GM12878 (cell line): ENCODE results near the gene TMEM131L. TPM values are rescaled to one million over a fixed set of nuclear protein-coding genes. Genes with fewer than 3 reads are reported as not detected.
"Not testable (repeated sequence)": the region's sequence is repeated elsewhere in the genome, so short reads cannot be mapped to it uniquely, and the experiment has no call there.

Source experiments
- ATAC-seq: fragments of 200-7000 bp; cut with Tn5 transposase; 3 replicates; pipeline ENCODE4 v1.9.1; 2020; ENCODE audit warnings: mild to moderate bottlenecking, moderate library complexity
- BruUV-seq: library from RNA; stranded (reverse); fragments of 400-500 nt; replicated peaks from 2 replicates; lab custom pipeline; 2021; lab: Mats Ljungman, UMichigan
- CTCF ChIA-PET: fragments of 300-600 bp; sonication (Branson Sonifier 250); formaldehyde crosslinking; extraction: SDS; loops from one replicate; lab custom pipeline; 2021; ENCODE audit warnings: inconsistent platforms; lab: Yijun Ruan, JAX
- POLR2A ChIA-PET: fragments of 350-600 bp; formaldehyde crosslinking; extraction: SDS; loops from one replicate; lab custom pipeline; 2021; ENCODE audit warnings: inconsistent platforms; lab: Charles Lee
- RAD21 ChIA-PET: fragments of 300-600 bp; sonication (Branson Sonifier 250); formaldehyde crosslinking; loops from one replicate; lab custom pipeline; 2023; ENCODE audit warnings: antibody characterized with exemption; ENCODE audit not compliant: unreplicated experiment; lab: Charles Lee
- SMC1A ChIA-PET: fragments of 300-600 bp; sonication (Branson Sonifier 250); formaldehyde crosslinking; loops from one replicate; lab custom pipeline; 2023; ENCODE audit not compliant: unreplicated experiment, uncharacterized antibody; lab: Charles Lee
- DNase-seq: peaks from one replicate; pipeline ENCODE4 v3.0.0-alpha.2; 2011; ENCODE audit warnings: low read depth, low spot score
- FAIRE-seq: peaks from 3 replicates; lab custom pipeline; 2011; peaks lifted over from hg19 to GRCh38; lab: Jason Lieb, UNC
- H2AFZ ChIP-seq: 2 replicates; pipeline ENCODE4 v1.6.0; 2011; ENCODE audit warnings: low read depth, low read length, control low read depth; ENCODE audit not compliant: control insufficient read depth
- H3K27ac ChIP-seq: 2 replicates; pipeline ENCODE4 v1.5.1; 2011; ENCODE audit warnings: control low read depth; ENCODE audit not compliant: control insufficient read depth, insufficient read depth
- H3K27me3 ChIP-seq, 2 experiments: replicated peaks in 1 of 2; 2 replicates each; pipeline versions ENCODE4 v1.6.0 to v1.6.1; 2011; ENCODE audit warnings: low read length in 1 of 2; ENCODE audit not compliant: control insufficient read depth in 2 of 2, insufficient read depth in 2 of 2
- H3K36me3 ChIP-seq, 2 experiments: 2 replicates each; pipeline ENCODE4 v1.5.1; 2011; ENCODE audit warnings: low read length in 1 of 2; ENCODE audit not compliant: control insufficient read depth in 2 of 2, insufficient read depth in 2 of 2
- H3K4me1 ChIP-seq: 2 replicates; pipeline ENCODE4 v1.6.1; 2011; ENCODE audit warnings: mild to moderate bottlenecking, low read length, moderate library complexity, mixed read lengths; ENCODE audit not compliant: control insufficient read depth, insufficient read depth
- H3K4me2 ChIP-seq: 2 replicates; pipeline ENCODE4 v1.6.0; 2011; ENCODE audit warnings: control low read depth; ENCODE audit not compliant: control insufficient read depth, insufficient read depth
- H3K4me3 ChIP-seq: fragments of 200-600 bp; sonication (generic); 2 replicates; pipeline ENCODE4 v1.5.1; 2016
- H3K79me2 ChIP-seq: 2 replicates; pipeline ENCODE4 v1.6.0; 2011; ENCODE audit warnings: low read length; ENCODE audit not compliant: control insufficient read depth, insufficient read depth
- H3K9ac ChIP-seq: 2 replicates; pipeline ENCODE4 v1.8.0; 2011; ENCODE audit warnings: low read length, control low read depth, mixed read lengths; ENCODE audit not compliant: control insufficient read depth, insufficient read depth
- H3K9me3 ChIP-seq: replicated peaks from 3 replicates; pipeline ENCODE4 v1.5.1; 2011; ENCODE audit warnings: mild to moderate bottlenecking, low read length; ENCODE audit not compliant: control insufficient read depth, insufficient read depth
- H4K20me1 ChIP-seq: 2 replicates; pipeline ENCODE4 v1.6.0; 2011; ENCODE audit not compliant: control insufficient read depth, insufficient read depth
- ASH2L ChIP-seq: fragments of 300-600, 200-600 bp; sonication (generic); IDR thresholded peaks from 2 replicates; pipeline ENCODE4 v1.6.1; 2017; ENCODE audit warnings: low read depth, mild to moderate bottlenecking, borderline replicate concordance
- MEF2B ChIP-seq: fragments of 450-650 bp; IDR thresholded peaks from 2 replicates; pipeline ENCODE4 v1.6.1; 2018; ENCODE audit warnings: mild to moderate bottlenecking, moderate library complexity; ENCODE audit not compliant: partially characterized antibody, poor library complexity, severe bottlenecking
- NFXL1 ChIP-seq: fragments of 450-650 bp; IDR thresholded peaks from 2 replicates; pipeline ENCODE4 v1.6.1; 2017; ENCODE audit warnings: antibody characterized with exemption, mild to moderate bottlenecking, borderline replicate concordance
- TCF3 ChIP-seq: IDR thresholded peaks from 2 replicates; pipeline ENCODE4 v1.6.1; 2012; ENCODE audit warnings: low read depth, mild to moderate bottlenecking, low read length, borderline replicate concordance; ENCODE audit not compliant: insufficient read depth
- WGBS: methylation state at CpG from one replicate; pipeline ENCODE4 v1.1.6; 2016; ENCODE audit warnings: low lambda C conversion rate; ENCODE audit not compliant: insufficient replicate concordance, insufficient coverage; ENCODE audit errors: missing lambda C conversion rate; 5-methylcytosine and 5-hydroxymethylcytosine counted together
- in situ Hi-C: fragments of 300-500 bp; cut with MboI; formaldehyde crosslinking; loops from 9 replicates; pipeline ENCODE4 v1.14.3; 2018; ENCODE audit warnings: mixed read lengths
- intact Hi-C: fragments of 100-400 bp; cut with micrococcal nuclease; formaldehyde crosslinking; loops from one replicate; pipeline ENCODE4 v1.14.2; 2022; ENCODE audit not compliant: unreplicated experiment
- polyA plus RNA-seq, 11 experiments: library from polyadenylated mRNA; depleted of rRNA in 4 of 11; unstranded in 6 of 11; stranded (reverse) in 5 of 11; fragments of >200 nt; fragmentation: Nextera tagmentation in 4 of 11; fragmentation: Illumina TruSeq in 1 of 11; extraction: Ambion mirVana in 4 of 11; extraction: Trizol in 1 of 11; gene quantifications; 1 replicate in 1 of 11; 2 replicates in 10 of 11; pipeline versions ENCODE4 v1.2.1 to v1.2.3, GENCODE V29; 2011 to 2016; ENCODE audit warnings: inconsistent platforms in 2 of 11, missing spikeins in 2 of 11, low read depth in 1 of 11
- total RNA-seq, 4 experiments: library from RNA; depleted of rRNA in 3 of 4; stranded (reverse); fragments of >200 nt in 3 of 4; fragmentation: Illumina TruSeq in 1 of 4; extraction: Trizol in 1 of 4; gene quantifications; 2 replicates each; pipeline versions ENCODE4 v1.2.1 to v1.2.3, GENCODE V29; 2013 to 2021
- TF ChIP-seq, protein P1 (sequence below): IDR thresholded peaks from 2 replicates; pipeline ENCODE4 v1.6.1; 2012; ENCODE audit warnings: low read depth, low read length, improper control_type of control experiment

The TMEM131L gene
- total and polyA plus RNA-seq, 10 of the 15 experiments (the other 5 are each of a cell fraction or from before 2014, with no cell fraction given): 8.5 to 101 (median 74.4) TPM

DNA sequence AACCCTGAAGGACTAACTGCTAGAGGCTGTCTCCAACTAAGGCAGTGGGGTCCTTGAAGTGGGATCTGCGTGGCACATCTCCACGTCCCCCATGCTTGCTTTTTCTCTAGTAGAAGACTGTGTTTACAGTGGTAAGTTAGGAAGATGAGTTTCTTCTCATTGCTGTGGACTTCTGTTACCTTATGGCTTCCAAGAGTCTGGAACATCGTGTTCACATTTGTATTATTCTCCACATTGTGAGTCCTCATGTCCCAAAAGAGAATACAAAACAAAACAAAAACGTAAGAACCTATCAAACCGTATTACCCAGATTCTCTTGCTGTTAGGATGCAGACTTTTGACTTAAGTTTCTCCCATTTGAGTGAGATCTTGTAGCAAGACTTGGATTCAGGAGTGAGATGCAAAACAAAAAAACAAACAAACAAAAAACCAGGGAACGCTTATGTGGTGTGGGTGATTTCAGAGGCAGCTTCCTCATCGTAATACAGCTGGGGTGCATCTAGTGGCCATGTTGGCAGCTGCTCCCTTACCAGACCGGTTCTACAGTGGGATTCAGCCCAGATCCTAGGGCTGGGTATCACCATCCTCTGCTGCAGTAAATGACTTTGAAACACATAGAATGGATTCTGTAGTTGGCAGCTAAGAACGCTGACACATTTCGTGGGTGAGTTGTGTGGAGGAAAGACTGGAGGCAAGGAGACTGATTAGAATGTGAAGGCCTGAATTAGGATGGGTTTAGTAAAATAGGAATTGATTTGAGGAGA, 41.3 kb downstream of the TMEM131L start:
- Histone ChIP-seq H3K4me3 (no peak overlapping the region), H3K36me3 (peaks cover 5 to 49% of the 10 kb centered on the region in 2 experiments), H4K20me1 (peaks cover 7% of the 10 kb centered on the region; the same call in 1 of the 2 replicates), H3K27ac (no peak overlapping the region), H3K27me3 (no peaks in the 10 kb centered on the region), H3K9ac (no peak overlapping the region), H3K9me3 (no peaks in the 10 kb centered on the region; the same call in 1 of the 3 replicates), H3K79me2 (peaks cover 95% of the 10 kb centered on the region), H3K4me2 (no peak overlapping the region), H3K4me1 (peaks cover 13% of the 10 kb centered on the region), H2AFZ (no peak overlapping the region)
- ChIA-PET RAD21 (no interaction called here), POLR2A (interaction anchor here (0.6 to 1.0 kb wide), 2 partner anchors 10 to 93 kb away, joined by 4 to 6 read pairs; no protein-coding TSS in a partner anchor), SMC1A (interaction anchor here (1.3 kb wide), 1 partner anchor 9 kb away, joined by 4 read pairs; no protein-coding TSS in a partner anchor), CTCF (interaction anchor here (1.0 to 1.7 kb wide), 2 partner anchors 9 to 42 kb away, joined by 3 to 7 read pairs; partner anchors contain the start of gene TMEM131L)
- no peak for FAIRE-seq
- DNase-seq: no peak
- 74% methylated on average over 10 of the region's 10 CpGs for WGBS
- TF ChIP-seq NFXL1 (no peak), TCF3 (no peak), MEF2B (no peak), ASH2L (no peak)
- TF ChIP-seq, protein P1, sequence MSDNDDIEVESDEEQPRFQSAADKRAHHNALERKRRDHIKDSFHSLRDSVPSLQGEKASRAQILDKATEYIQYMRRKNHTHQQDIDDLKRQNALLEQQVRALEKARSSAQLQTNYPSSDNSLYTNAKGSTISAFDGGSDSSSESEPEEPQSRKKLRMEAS: no peak
- no peak for ATAC-seq
- BruUV-seq: no TSS peak
- intact Hi-C loops (no loop called here), in situ Hi-C loops (no loop called here)

DNA sequence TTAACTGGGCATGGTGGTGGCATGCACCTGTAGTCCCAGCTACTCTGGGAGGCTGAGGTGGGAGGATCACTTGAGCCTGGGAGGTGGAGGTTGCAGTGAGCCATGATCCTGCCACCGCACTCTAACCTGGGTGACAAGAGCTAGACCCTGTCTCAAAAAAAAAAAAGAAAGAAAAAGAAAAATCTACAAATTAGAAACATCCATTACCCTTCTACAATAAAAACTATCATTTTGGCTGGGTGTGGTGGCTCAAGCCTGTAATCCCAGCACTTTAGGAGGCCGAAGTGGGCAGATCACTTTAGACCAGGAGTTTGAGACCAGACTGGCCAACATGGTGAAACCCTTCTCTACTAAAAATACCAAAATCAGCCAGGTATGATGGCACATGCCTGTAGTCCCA, 43.1 kb downstream of the TMEM131L start:
- H3K36me3 ChIP-seq: peaks cover 5 to 49% of the 10 kb centered on the region in 2 experiments
- H3K27ac ChIP-seq, H2AFZ ChIP-seq, DNase-seq, ATAC-seq, H3K27me3 ChIP-seq, FAIRE-seq, H3K9ac ChIP-seq, H3K4me1 ChIP-seq, H3K9me3 ChIP-seq, in situ Hi-C loops, intact Hi-C loops, H4K20me1 ChIP-seq, BruUV-seq, H3K4me3 ChIP-seq, H3K4me2 ChIP-seq: not testable (repeated sequence)
- SMC1A ChIA-PET: interaction anchor here (0.9 to 3.3 kb wide), 7 partner anchors 10 to 76 kb away, joined by 3 to 15 read pairs (median 4); no protein-coding TSS in a partner anchor
- H3K79me2 ChIP-seq: peaks cover 96% of the 10 kb centered on the region
- POLR2A ChIA-PET: interaction anchor here (0.6 to 1.2 kb wide), 4 partner anchors 8 to 60 kb away, joined by 3 to 5 read pairs (median 4); no protein-coding TSS in a partner anchor
- RAD21 ChIA-PET: interaction anchor here (1.3 kb wide), 1 partner anchor 10 kb away, joined by 4 read pairs; no protein-coding TSS in a partner anchor
- CTCF ChIA-PET: interaction anchor here (0.5 to 1.0 kb wide), 2 partner anchors 12 to 703 kb away, joined by 3 to 4 read pairs; no protein-coding TSS in a partner anchor
- 100% methylated on average over 1 of the region's 2 CpGs for WGBS
